B cell (primary cell): ENCODE results near the gene GNAI2. TPM values are rescaled to one million over a fixed set of nuclear protein-coding genes. Genes with fewer than 3 reads are reported as not detected.

Experiments used
- ATAC-seq: fragments of 200-7000 bp; cut with Tn5 transposase; one replicate; pipeline ENCODE4 v1.10.0; 2021; ENCODE audit warnings: low read depth, mild to moderate bottlenecking, moderate number of reproducible peaks, moderate library complexity
- CTCF ChIA-PET: fragments of 350-600 bp; sonication (Branson Sonifier 250); formaldehyde crosslinking; loops from one replicate; lab custom pipeline; 2021; ENCODE audit warnings: antibody characterized with exemption, inconsistent platforms; lab: Charles Lee
- POLR2A ChIA-PET: fragments of 350-600 bp; sonication (Branson Sonifier 250); formaldehyde crosslinking; loops from one replicate; lab custom pipeline; 2021; ENCODE audit warnings: antibody characterized with exemption; lab: Charles Lee
- DNase-seq: peaks from one replicate; pipeline ENCODE4 v3.0.0; 2013
- H2AFZ ChIP-seq: 2 replicates; pipeline ENCODE4 v1.6.1; 2012; ENCODE audit warnings: mild to moderate bottlenecking, low read depth, low read length; ENCODE audit not compliant: insufficient read depth, poor library complexity, severe bottlenecking
- H3K27ac ChIP-seq, 2 donors: 1 replicate in 1 of 2; 2 replicates in 1 of 2; pipeline ENCODE4 v1.5.1; 2012 to 2013; ENCODE audit warnings: low read length in 2 of 2, mild to moderate bottlenecking in 2 of 2, moderate library complexity in 1 of 2
- H3K27me3 ChIP-seq, 4 experiments: fragments of 200-600 bp in 1 of 4; sonication (generic) in 1 of 4; replicated peaks in 1 of 4; 1 replicate in 2 of 4; 2 replicates in 2 of 4; pipeline versions ENCODE4 v1.6.1 to v1.7.0; 2013 to 2016; ENCODE audit warnings: low read length in 3 of 4, mild to moderate bottlenecking in 2 of 4, mixed read lengths in 1 of 4, moderate library complexity in 1 of 4; ENCODE audit not compliant: insufficient read depth in 4 of 4, control insufficient read depth in 3 of 4; ENCODE audit errors: control extremely low read depth in 1 of 4
- H3K36me3 ChIP-seq, 2 experiments: replicated peaks in 1 of 2; 1 replicate in 1 of 2; 2 replicates in 1 of 2; pipeline versions ENCODE4 v1.6.1 to v1.7.1; 2013; ENCODE audit warnings: low read length in 1 of 2; ENCODE audit not compliant: insufficient read depth in 2 of 2, control insufficient read depth in 1 of 2; ENCODE audit errors: control extremely low read depth in 1 of 2, extremely low read depth in 1 of 2
- H3K4me1 ChIP-seq, 2 donors: fragments of 200-600 bp in 1 of 2; sonication (generic) in 1 of 2; 1 replicate in 1 of 2; 2 replicates in 1 of 2; pipeline versions ENCODE4 v1.5.1 to v1.6.1; 2013 to 2017; ENCODE audit warnings: low read length in 2 of 2; ENCODE audit not compliant: control insufficient read depth in 2 of 2, insufficient read depth in 2 of 2
- H3K4me2 ChIP-seq: replicated peaks from 2 replicates; pipeline ENCODE3; 2012; ENCODE audit warnings: mild to moderate bottlenecking, low read depth, low read length; ENCODE audit not compliant: poor library complexity, severe bottlenecking
- H3K4me3 ChIP-seq, 5 experiments: fragments of 200-600 bp in 1 of 5; sonication (generic) in 1 of 5; 1 replicate in 3 of 5; 2 replicates in 2 of 5; pipeline versions ENCODE4 v1.5.1 to v1.7.0; 2011 to 2016; ENCODE audit warnings: low read length in 4 of 5, mild to moderate bottlenecking in 4 of 5, low read depth in 2 of 5, control low read depth in 1 of 5, moderate library complexity in 1 of 5; ENCODE audit not compliant: insufficient read depth in 1 of 5; ENCODE audit errors: control extremely low read depth in 1 of 5, extremely low read depth in 1 of 5
- H3K79me2 ChIP-seq: fragments of 200-600 bp; sonication (generic); one replicate; pipeline ENCODE4 v1.6.0; 2016; ENCODE audit warnings: low read length; ENCODE audit not compliant: control insufficient read depth, insufficient read depth
- H3K9ac ChIP-seq: fragments of 200-600 bp; sonication (generic); 2 replicates; pipeline ENCODE4 v1.6.1; 2017; ENCODE audit warnings: mild to moderate bottlenecking, low read length, moderate library complexity
- H3K9me3 ChIP-seq, 3 donors: one replicate each; pipeline versions ENCODE4 v1.6.1 to v1.7.1; 2013; ENCODE audit warnings: low read length in 2 of 3; ENCODE audit not compliant: control insufficient read depth in 2 of 3, insufficient read depth in 1 of 3; ENCODE audit errors: control extremely low read depth in 1 of 3
- H4K20me1 ChIP-seq: 2 replicates; pipeline ENCODE4 v1.6.0; 2012; ENCODE audit warnings: mild to moderate bottlenecking, low read length; ENCODE audit not compliant: insufficient read depth, control insufficient read depth, poor library complexity, severe bottlenecking
- H3K27ac Mint-ChIP-seq: one replicate; pipeline ENCODE4 v1.8.0; 2021; ENCODE audit warnings: mixed read lengths
- H3K27me3 Mint-ChIP-seq: one replicate; pipeline ENCODE4 v1.8.0; 2021; ENCODE audit warnings: mixed read lengths
- H3K4me1 Mint-ChIP-seq: one replicate; pipeline ENCODE4 v1.8.0; 2021; ENCODE audit warnings: mixed read lengths
- H3K4me3 Mint-ChIP-seq: one replicate; pipeline ENCODE4 v1.8.0; 2021; ENCODE audit warnings: mixed read lengths
- H3K9me3 Mint-ChIP-seq: one replicate; pipeline ENCODE4 v1.8.0; 2022; ENCODE audit warnings: mixed read lengths; ENCODE audit not compliant: insufficient read depth
- CTCF ChIP-seq: fragments of 200-600 bp; IDR thresholded peaks from one replicate; pipeline ENCODE4 v1.8.0; 2022; ENCODE audit warnings: antibody characterized with exemption, mild to moderate bottlenecking
- EZH2 ChIP-seq: IDR thresholded peaks from 2 replicates; pipeline ENCODE4 v1.6.1; 2012; ENCODE audit warnings: borderline replicate concordance, low read depth, mild to moderate bottlenecking, moderate library complexity, low read length; ENCODE audit not compliant: insufficient read depth, poor library complexity, severe bottlenecking
- WGBS: methylation state at CpG from one replicate; pipeline ENCODE4 v1.1.5; 2013; ENCODE audit warnings: missing lambda C conversion rate; ENCODE audit not compliant: insufficient coverage; 5-methylcytosine and 5-hydroxymethylcytosine counted together
- intact Hi-C: fragments of 100-400 bp; cut with micrococcal nuclease; formaldehyde crosslinking; loops from one replicate; pipeline ENCODE4 v1.10.0; 2022
- polyA plus RNA-seq: library from polyadenylated mRNA; depleted of rRNA; stranded (reverse); fragments of >200 nt; gene quantifications from 2 replicates; pipeline ENCODE4 v1.2.3, GENCODE V29; 2012
- total RNA-seq, 2 donors: library from RNA; stranded (reverse); fragments of 120-200 nt in 1 of 2; gene quantifications; 1 replicate in 1 of 2; 2 replicates in 1 of 2; pipeline versions ENCODE4 v1.2.3 to v1.2.4, GENCODE V29; 2013 to 2022

GNAI2 gene
- total and polyA plus RNA-seq, 2 donors (not counting 1 experiment from before 2014, with no cell fraction given) = 302 to 491 TPM

DNA sequence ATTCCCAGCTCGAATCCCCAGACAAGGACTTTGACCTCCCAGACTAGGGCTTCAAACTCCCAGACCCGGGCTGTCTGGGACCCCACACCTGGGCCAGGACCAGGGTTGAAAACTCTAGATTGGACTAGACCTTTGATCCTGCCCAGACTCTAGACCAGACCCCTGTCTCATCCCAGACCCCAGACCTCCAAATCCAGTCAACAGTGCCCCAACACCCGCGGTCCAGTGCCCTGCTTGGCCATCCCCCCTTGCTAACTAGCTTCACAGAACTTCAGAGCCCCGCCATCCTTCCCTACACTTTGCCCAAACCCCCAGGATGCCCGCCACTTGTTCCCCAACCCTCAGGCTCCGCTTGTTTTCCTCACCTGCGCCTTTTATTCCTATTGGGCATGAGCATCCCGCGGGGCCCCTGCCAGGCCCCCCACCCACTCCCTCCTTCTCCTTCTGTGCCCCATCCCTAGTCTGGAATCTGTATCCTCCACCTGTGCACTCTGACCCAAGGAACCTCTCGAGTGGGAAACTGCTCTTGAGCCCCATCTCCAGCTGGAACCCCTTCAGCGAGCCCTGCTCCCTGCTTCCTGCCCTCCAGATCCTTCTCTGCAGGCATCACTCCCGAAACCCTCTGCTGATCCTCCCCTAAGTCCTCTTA lies 604 bp downstream of the GNAI2 start:
- Histone ChIP-seq H3K27me3 (no peaks in the 10 kb centered on the region), H2AFZ (peak overlapping the region; percentile 71), H3K4me1 (peaks cover 43 to 50% of the 10 kb centered on the region in 2 donors), H3K9ac (peak overlapping the region; percentile 78), H3K36me3 (peaks cover 0 to 24% of the 10 kb centered on the region in 2 experiments), H3K79me2 (peaks cover 92% of the 10 kb centered on the region), H3K4me2 (peak overlapping the region; percentile 97), H3K4me3 (peak overlapping the region; percentile 70 to 100 (median 95)), H3K27ac (peak overlapping the region; percentile 65 to 91), H3K9me3 (no peaks in the 10 kb centered on the region), H4K20me1 (peaks cover 52% of the 10 kb centered on the region)
- Mint-ChIP-seq H3K4me1 (peaks cover 55% of the 10 kb centered on the region), H3K27ac (peak overlapping the region; percentile 97), H3K9me3 (no peaks in the 10 kb centered on the region), H3K4me3 (peak overlapping the region; percentile 97), H3K27me3 (no peaks in the 10 kb centered on the region)
- intact Hi-C loops = loop anchor here (2.0 to 10.0 kb wide), 6 partner anchors 62 to 1519 kb away; partner anchors contain the start of genes APEH, HYAL2, HYAL3 and IP6K2
- 2% methylated on average over 13 of the region's 13 CpGs for WGBS
- ChIA-PET CTCF (interaction anchor here (1.2 to 27.3 kb wide), 4 partner anchors 3 to 43 kb away, joined by 5 to 596 read pairs (median 302); partner anchors contain the start of gene GNAI2), POLR2A (interaction anchor here (0.5 to 2.1 kb wide), 3 partner anchors 8 to 70 kb away, joined by 3 to 13 read pairs (median 11); no protein-coding TSS in a partner anchor)
- TF ChIP-seq EZH2 (no peak), CTCF (no peak)
- DNase-seq (no peak), ATAC-seq (no peak)
